ENCODE results near the gene RELT.
A peak's percentile ranks its signal among the peaks of the same experiment; 100 is the strongest.

The RELT gene

GRCh38 chr11:73376803-73377629 lies 817 bp downstream of the RELT start:
- peak in 1 of 2 experiments; percentile 65 for DNase-seq

GRCh38 chr11:73379189-73379880 lies 3.1 kb downstream of the RELT start:
- no peak for DNase-seq

- no peak for DNase-seq
Measured at GRCh38 chr11:73380331-73380730, 4.1 kb downstream of the RELT start.

- DNase-seq, result no peak
Measured at GRCh38 chr11:73380897-73381410, 4.8 kb downstream of the RELT start.

GRCh38 chr11:73381589-73381988 lies 5.4 kb downstream of the RELT start:
- no peak for DNase-seq

GRCh38 chr11:73382183-73382582 lies 6.0 kb downstream of the RELT start:
- DNase-seq, result no peak

GRCh38 chr11:73382747-73383146 lies 6.5 kb downstream of the RELT start:
- DNase-seq, result peak in 1 of 2 experiments; percentile 57

- DNase-seq, result peak; percentile 84 to 94
Measured at GRCh38 chr11:73383249-73384124, 7.3 kb downstream of the RELT start.

- no peak for DNase-seq
Measured at GRCh38 chr11:73384125-73384441, 7.9 kb downstream of the RELT start.

- DNase-seq, result no peak
Measured at GRCh38 chr11:73384531-73384871, 8.3 kb downstream of the RELT start.

- DNase-seq, result no peak
Measured at GRCh38 chr11:73384872-73385689, 8.9 kb downstream of the RELT start.

GRCh38 chr11:73386016-73386415 lies 9.8 kb downstream of the RELT start:
- peak in 1 of 2 experiments; percentile 48 for DNase-seq

GRCh38 chr11:73386546-73386945 lies 10.3 kb downstream of the RELT start:
- DNase-seq, result no peak

- DNase-seq, result no peak
Measured at GRCh38 chr11:73387594-73388264, 11.5 kb downstream of the RELT start.

GRCh38 chr11:73388265-73389133 lies 12.3 kb downstream of the RELT start:
- DNase-seq, result no peak

- no peak for DNase-seq
Measured at GRCh38 chr11:73389134-73389525, 12.9 kb downstream of the RELT start.

- DNase-seq, result no peak
Measured at GRCh38 chr11:73389916-73390315, 13.7 kb downstream of the RELT start.

GRCh38 chr11:73390601-73391565 lies 14.7 kb downstream of the RELT start:
- no peak for DNase-seq

GRCh38 chr11:73391665-73392064 lies 15.5 kb downstream of the RELT start:
- DNase-seq, result no peak
